RWPE2 (cell line): ENCODE measurements around the gene ZNF554.

Experiments
- ATAC-seq: fragments of 200-7000 bp; cut with Tn5 transposase; 3 replicates; pipeline ENCODE4 v1.9.1; 2021; ENCODE audit warnings: low read depth
- DNase-seq: peaks from one replicate; pipeline ENCODE4 v3.0.0-alpha.2; 2020; ENCODE audit warnings: low spot score
- H3K27ac ChIP-seq: fragments of 450-650 bp; 2 replicates; pipeline ENCODE4 v1.5.1; 2017; ENCODE audit warnings: mild to moderate bottlenecking; ENCODE audit not compliant: poor library complexity, severe bottlenecking
- H3K27me3 ChIP-seq: fragments of 250-450 bp; sonication (Bioruptor Pico); 2 replicates; pipeline ENCODE4 v1.5.1; 2021; ENCODE audit warnings: mild to moderate bottlenecking, moderate library complexity; ENCODE audit not compliant: insufficient read depth, poor library complexity, severe bottlenecking
- H3K36me3 ChIP-seq: fragments of 250-450 bp; sonication (Bioruptor Pico); 2 replicates; pipeline ENCODE4 v1.5.1; 2020; ENCODE audit warnings: low read depth, mild to moderate bottlenecking, moderate library complexity
- H3K4me1 ChIP-seq: fragments of 250-450 bp; sonication (Bioruptor Pico); 2 replicates; pipeline ENCODE4 v1.5.1; 2021; ENCODE audit warnings: mild to moderate bottlenecking, moderate library complexity; ENCODE audit not compliant: insufficient read depth, poor library complexity, severe bottlenecking
- H3K4me3 ChIP-seq: fragments of 250-450 bp; sonication (Bioruptor Pico); 2 replicates; pipeline ENCODE4 v1.5.1; 2021; ENCODE audit warnings: mild to moderate bottlenecking, moderate library complexity; ENCODE audit not compliant: severe bottlenecking
- H3K9me3 ChIP-seq: fragments of 250-450 bp; sonication (Bioruptor Pico); 2 replicates; pipeline ENCODE4 v1.5.1; 2021; ENCODE audit warnings: mild to moderate bottlenecking, moderate library complexity; ENCODE audit not compliant: severe bottlenecking
- TF ChIP-seq, protein P1 (sequence below): fragments of 450-650 bp; IDR thresholded peaks from one replicate; pipeline ENCODE4 v1.5.1; 2017; ENCODE audit warnings: mild to moderate bottlenecking, moderate library complexity; ENCODE audit not compliant: poor library complexity, severe bottlenecking

Gene ZNF554

DNA sequence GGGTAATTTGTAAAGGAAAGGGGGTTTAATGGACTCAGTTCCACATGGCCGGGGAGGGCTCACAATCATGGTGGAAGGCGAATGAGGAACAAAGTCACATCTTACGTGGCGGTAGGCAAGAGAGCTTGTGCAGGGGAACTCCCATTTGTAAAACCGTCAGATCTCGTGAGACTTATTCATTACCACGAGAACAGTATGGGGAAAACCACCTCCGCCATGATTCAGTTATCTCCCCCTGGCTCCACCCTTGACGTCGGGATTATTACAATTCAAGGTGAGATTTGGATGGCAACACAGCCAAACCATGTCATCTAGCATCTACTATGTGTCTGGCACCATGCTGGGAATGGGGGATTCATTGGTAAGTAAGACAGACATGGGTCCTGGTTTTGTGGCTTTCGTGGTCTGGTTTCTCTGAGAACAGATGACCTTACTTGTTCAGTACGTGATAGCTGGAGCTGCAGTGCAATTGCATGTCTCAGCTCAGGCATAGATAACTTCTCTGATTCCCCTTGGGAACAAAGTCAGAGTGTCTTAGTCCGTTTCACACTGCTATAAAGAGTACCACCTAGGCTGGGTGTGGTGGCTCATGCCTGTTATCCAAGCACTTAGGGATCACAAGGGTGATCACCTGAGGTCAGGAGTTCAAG lies 8.3 kb downstream of the ZNF554 start:
- H3K9me3 ChIP-seq: no peaks in the 10 kb centered on the region
- no peaks in the 10 kb centered on the region for H3K27me3 ChIP-seq
- no peaks in the 10 kb centered on the region for H3K4me1 ChIP-seq
- ATAC-seq: no peak
- no peaks in the 10 kb centered on the region for H3K36me3 ChIP-seq
- no peak overlapping the region for H3K4me3 ChIP-seq
- H3K27ac ChIP-seq: no peak overlapping the region
- no peak for DNase-seq
- TF ChIP-seq, protein P1, sequence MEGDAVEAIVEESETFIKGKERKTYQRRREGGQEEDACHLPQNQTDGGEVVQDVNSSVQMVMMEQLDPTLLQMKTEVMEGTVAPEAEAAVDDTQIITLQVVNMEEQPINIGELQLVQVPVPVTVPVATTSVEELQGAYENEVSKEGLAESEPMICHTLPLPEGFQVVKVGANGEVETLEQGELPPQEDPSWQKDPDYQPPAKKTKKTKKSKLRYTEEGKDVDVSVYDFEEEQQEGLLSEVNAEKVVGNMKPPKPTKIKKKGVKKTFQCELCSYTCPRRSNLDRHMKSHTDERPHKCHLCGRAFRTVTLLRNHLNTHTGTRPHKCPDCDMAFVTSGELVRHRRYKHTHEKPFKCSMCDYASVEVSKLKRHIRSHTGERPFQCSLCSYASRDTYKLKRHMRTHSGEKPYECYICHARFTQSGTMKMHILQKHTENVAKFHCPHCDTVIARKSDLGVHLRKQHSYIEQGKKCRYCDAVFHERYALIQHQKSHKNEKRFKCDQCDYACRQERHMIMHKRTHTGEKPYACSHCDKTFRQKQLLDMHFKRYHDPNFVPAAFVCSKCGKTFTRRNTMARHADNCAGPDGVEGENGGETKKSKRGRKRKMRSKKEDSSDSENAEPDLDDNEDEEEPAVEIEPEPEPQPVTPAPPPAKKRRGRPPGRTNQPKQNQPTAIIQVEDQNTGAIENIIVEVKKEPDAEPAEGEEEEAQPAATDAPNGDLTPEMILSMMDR: no peak

DNA sequence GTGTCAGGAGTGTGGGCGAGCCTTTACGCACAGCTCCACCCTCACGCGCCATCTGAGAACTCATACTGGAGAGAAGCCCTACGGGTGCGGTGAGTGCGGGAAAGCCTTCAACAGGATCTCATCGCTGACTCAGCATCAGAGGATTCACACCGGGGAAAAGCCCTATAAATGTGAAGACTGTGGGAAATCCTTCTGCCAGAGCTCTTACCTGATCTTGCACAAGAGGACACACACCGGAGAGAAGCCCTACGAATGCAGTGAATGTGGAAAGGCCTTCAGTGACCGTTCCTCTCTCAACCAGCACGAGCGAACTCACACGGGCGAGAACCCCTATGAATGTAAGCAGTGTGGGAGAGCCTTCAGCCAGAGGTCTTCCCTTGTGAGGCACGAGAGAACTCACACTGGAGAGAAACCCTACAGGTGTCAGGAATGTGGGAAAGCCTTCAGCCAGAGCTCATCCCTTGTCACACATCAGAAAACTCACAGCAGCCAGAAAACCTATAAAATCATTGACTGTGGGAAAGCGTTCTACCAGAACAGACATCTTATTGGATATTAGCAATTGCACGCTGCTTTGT lies 14.7 kb downstream of the ZNF554 start:
- H3K4me3 ChIP-seq: no peak overlapping the region

DNA sequence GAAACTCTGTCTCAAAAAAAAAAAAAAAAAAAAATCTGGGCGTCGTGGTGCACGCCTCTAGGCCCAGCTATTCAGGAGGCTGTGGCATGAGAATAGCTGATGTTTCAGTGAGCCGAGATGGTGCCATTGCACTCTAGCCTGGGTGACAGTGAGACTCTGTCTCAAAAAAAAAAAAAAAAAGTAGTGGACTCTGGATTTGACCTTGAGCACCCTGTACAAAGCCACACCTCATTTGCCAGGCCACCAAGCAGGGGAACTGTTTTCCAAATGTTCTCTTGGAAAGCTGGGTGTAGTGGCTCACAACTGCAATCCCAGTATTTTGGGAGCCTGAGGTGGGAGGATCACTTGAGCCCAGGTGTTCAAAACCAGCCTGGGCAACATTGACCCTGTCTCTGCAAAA lies 17.8 kb downstream of the ZNF554 start:
- ATAC-seq (no peak), DNase-seq (no peak)
- Histone ChIP-seq H3K27ac (no peak overlapping the region), H3K9me3 (peaks cover 4% of the 10 kb centered on the region), H3K27me3 (no peaks in the 10 kb centered on the region), H3K4me3 (no peak overlapping the region), H3K36me3 (no peaks in the 10 kb centered on the region), H3K4me1 (no peaks in the 10 kb centered on the region)
- TF ChIP-seq, protein P1: no peak

More for the DNA sequence above, 14.7 kb downstream of the ZNF554 start:
- ATAC-seq (no peak), DNase-seq (no peak)
- Histone ChIP-seq H3K27me3 (no peaks in the 10 kb centered on the region), H3K4me1 (no peaks in the 10 kb centered on the region), H3K36me3 (no peaks in the 10 kb centered on the region), H3K9me3 (peaks cover 4% of the 10 kb centered on the region), H3K27ac (no peak overlapping the region)
- TF ChIP-seq, protein P1: no peak

DNA sequence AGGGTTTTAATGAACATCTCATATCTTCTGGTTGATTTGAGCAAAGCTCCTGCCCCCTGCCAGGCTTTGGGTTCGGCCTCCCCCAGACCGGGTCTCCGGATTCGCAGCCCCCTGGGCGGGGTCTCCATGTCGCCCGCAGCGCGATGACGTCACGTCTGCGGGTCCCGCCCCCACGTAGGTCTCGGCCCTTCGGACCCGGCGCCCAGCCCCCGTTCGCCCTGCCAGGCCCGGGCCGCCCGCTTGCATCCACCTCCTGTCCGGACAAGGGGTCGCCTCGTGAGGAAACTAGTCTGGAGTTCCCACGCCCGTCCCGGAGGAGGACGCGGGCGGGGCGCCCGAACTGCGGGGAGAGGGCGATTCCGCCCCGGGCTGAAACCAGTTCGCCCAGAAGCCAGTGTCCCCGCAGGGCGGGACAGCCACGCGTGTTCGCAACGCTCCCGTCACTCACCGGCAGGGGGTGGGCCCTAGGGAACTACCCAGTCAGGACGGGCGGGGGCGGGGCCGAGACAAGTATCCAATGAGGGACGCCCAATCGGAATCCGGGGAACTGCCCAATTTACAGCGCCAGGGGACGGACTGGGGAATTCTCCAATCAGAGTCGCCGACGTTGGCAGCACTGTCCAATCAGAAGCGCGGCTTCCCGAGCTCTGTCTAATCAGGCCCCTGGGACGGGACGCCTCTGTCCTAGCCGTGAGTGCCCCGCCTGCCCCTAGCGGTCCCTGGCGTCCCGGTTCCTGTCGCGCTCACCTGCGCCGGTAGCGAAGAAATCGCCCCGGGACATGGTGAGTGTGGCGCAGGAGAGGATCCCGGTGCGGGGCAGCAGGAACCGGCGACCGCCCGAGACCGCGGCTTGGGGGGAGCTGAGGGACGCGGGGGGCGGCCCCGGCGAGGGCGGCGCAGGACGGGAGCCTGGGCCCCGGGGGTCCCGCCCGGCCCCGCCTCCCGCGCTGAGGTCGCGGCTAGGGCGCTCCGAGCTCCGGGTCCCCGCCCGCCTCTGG lies 21.4 kb downstream of the ZNF554 start, which contains the start of gene ZNF555:
Gene ZNF555 (plus strand): TSS at position 682 of the 998 bp plus-strand sequence. CDS start 98 bp downstream, at position 780.
- Histone ChIP-seq H3K9me3 (no peaks in the 10 kb centered on the region), H3K4me1 (no peaks in the 10 kb centered on the region), H3K27me3 (no peaks in the 10 kb centered on the region), H3K4me3 (peak within 1 kb of the TSS; percentile 99), H3K36me3 (peaks cover 7% of the 10 kb centered on the region; the same call in 1 of the 2 replicates), H3K27ac (peak within 1 kb of the TSS; percentile 42)
- peak; percentile 99 for ATAC-seq
- DNase-seq: peak; percentile 98
- TF ChIP-seq, protein P1: peak; percentile 27
